ENCODE data around the gene TSC22D2. TPM values are rescaled to one million over a fixed set of nuclear protein-coding genes. Genes with fewer than 3 reads are reported as not detected.

The TSC22D2 gene
- 29.2 TPM for total RNA-seq
- long read RNA-seq, full-length matches to known transcripts: 122 of 147 reads
- long read RNA-seq, partial matches to known transcripts: 0 of 147 reads
- long read RNA-seq, other reads (novel, unspliced or antisense): 25 of 147 reads

DNA sequence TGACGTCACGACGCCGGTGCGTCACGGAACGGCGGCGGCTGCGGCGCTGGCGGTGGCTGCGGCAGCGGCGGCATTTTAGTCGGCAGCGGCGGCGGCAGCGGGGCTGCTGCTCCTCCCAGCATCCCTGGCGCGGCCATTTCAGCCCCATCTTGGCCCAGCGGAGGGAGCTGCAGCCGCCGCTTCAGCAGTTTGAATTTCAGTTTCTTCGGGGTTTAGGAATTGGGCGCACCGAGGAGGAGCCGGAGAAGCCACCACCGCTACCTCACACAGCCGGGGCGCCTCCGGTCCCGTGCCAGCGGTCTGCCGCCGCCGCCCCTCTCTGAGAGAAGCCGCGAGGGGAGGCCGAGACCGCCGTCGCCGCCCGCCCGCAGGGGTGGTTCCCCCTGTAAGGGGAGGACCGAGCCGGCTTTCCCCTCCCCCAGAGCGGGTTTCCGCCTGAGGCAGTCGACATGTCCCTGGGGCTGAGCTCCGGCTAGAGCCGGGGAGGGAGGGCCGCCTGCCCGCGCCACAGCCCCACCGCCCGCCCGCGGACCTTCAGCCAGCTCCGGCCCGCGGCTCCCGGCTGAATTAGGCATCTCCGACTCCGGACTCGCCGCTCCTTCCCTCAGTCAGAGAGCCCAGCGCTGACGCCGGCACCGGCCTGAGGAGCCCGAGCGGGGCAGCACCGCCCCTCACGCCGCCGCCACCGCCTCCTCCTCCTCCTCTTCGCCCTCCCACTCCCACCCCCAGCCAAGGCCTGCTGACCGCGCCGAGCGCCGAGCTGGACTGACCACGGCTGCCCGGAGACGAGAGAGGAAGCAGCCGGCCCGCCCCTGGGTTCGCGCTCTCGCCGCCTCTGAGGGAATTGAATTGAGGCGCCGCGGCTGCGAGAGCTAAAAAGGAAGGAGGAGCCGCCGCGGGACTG lies at the start of gene TSC22D2:
TSC22D2 (plus strand) TSS at position 78 of the 904 bp plus-strand sequence. CDS start 1,053 bp downstream, outside the sequence.
- DNase-seq (peak; percentile 99), ATAC-seq (peak; percentile 85)
- no peaks in the 10 kb centered on the region for H3K27me3 ChIP-seq
- H3K36me3 ChIP-seq: no peaks in the 10 kb centered on the region
- H3K9me3 ChIP-seq: no peaks in the 10 kb centered on the region
- H3K4me3 ChIP-seq: peak within 1 kb of the TSS; percentile 88
- intact Hi-C loops (cut with DNase I): no loop called here
- peak within 1 kb of the TSS; percentile 99 for H3K27ac ChIP-seq
- TF ChIP-seq, protein P1, sequence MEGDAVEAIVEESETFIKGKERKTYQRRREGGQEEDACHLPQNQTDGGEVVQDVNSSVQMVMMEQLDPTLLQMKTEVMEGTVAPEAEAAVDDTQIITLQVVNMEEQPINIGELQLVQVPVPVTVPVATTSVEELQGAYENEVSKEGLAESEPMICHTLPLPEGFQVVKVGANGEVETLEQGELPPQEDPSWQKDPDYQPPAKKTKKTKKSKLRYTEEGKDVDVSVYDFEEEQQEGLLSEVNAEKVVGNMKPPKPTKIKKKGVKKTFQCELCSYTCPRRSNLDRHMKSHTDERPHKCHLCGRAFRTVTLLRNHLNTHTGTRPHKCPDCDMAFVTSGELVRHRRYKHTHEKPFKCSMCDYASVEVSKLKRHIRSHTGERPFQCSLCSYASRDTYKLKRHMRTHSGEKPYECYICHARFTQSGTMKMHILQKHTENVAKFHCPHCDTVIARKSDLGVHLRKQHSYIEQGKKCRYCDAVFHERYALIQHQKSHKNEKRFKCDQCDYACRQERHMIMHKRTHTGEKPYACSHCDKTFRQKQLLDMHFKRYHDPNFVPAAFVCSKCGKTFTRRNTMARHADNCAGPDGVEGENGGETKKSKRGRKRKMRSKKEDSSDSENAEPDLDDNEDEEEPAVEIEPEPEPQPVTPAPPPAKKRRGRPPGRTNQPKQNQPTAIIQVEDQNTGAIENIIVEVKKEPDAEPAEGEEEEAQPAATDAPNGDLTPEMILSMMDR (IDR thresholded peaks at IDR 0.05): peak; percentile 14
- peaks cover 4% of the 10 kb centered on the region for H3K4me1 ChIP-seq

DNA sequence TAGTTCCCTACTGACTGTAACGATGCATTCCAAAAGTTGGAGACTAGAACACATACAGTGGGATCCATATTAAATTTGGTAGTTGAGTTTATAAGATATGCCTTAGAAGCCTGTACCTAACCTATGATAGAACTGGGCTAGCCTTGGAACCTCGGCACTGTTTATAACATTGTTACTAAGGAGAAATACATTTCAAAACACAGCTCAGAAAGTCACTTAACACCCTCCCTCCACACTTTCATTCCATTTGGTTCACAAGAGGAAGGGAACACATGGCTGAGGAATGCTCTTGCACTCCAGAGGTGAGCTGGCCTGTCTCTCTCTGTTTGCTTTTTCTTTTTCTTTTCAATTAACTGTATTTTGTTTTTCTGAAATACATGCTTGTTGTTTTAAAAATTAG lies 48.7 kb upstream of the TSC22D2 start:
- Histone ChIP-seq H3K4me3 (no peak overlapping the region), H3K9me3 (no peaks in the 10 kb centered on the region), H3K27me3 (no peaks in the 10 kb centered on the region), H3K4me1 (no peaks in the 10 kb centered on the region), H3K36me3 (no peaks in the 10 kb centered on the region), H3K27ac (no peak overlapping the region)
- ATAC-seq: peak; percentile 78
- intact Hi-C loops (cut with DNase I): no loop called here
- TF ChIP-seq, protein P1 (IDR thresholded peaks at IDR 0.05): no peak
- DNase-seq: no peak

DNA sequence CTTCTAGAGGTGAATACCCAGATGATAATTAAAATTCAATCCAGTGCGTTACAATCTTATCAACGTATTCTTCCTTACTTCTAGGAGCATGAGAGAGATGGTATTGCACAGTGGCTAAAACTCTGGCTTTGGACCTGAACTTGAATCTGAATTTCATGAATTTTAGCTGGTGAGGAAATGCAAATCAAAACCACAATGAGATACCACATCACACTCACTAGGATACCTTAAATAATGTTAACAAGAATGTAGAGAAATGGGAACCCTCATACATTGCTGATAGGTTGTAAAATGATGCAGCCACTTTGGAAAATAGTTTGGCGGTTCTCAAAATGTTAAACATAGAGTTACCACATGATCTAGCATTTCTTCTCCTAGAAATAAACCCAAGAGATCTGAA lies 47.1 kb upstream of the TSC22D2 start:
- H3K27me3 ChIP-seq: no peaks in the 10 kb centered on the region
- TF ChIP-seq, protein P1 (IDR thresholded peaks at IDR 0.05): no peak
- H3K36me3 ChIP-seq: no peaks in the 10 kb centered on the region
- H3K27ac ChIP-seq: no peak overlapping the region
- H3K4me3 ChIP-seq: no peak overlapping the region
- intact Hi-C loops (cut with DNase I): no loop called here
- H3K9me3 ChIP-seq: no peaks in the 10 kb centered on the region
- no peaks in the 10 kb centered on the region for H3K4me1 ChIP-seq
- no peak for ATAC-seq
- no peak for DNase-seq

DNA sequence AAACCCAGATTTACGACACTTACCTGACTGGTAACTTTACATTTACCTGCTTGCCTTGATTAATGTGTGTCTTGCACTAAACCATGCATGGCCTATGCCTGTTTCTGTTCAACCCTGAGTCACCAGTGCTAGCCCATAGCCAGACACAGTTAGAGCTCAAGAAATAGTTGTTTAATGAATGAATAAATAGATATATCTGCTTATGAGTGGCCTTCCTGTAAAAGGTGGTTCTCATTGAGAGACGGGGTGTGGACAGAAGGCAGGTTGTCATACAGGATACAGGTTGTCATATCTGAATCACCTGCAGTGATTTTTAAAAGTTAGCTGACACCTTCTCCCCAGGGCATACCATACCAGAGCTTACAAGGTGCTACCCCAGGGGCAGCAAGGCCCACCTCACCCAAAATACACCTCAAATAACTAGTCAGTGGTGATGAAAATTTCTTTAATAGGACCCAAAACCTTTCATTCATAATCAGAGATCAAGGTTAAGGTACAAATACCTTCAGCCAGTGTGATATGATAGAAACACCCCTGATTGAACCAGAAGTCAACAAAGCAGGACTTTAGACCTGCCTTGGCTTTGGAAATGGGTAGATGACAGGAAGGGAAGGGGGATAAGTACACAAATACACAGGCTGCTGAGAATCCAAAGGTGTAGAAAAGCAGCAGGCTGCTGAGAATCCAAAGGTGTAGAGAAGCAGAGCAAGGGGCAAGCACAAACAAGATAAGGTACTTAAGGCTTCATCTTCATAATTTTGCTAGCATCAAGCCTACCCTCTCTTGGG lies 45.4 kb upstream of the TSC22D2 start:
- intact Hi-C loops (cut with DNase I): no loop called here
- H3K4me3 ChIP-seq: no peak overlapping the region

DNA sequence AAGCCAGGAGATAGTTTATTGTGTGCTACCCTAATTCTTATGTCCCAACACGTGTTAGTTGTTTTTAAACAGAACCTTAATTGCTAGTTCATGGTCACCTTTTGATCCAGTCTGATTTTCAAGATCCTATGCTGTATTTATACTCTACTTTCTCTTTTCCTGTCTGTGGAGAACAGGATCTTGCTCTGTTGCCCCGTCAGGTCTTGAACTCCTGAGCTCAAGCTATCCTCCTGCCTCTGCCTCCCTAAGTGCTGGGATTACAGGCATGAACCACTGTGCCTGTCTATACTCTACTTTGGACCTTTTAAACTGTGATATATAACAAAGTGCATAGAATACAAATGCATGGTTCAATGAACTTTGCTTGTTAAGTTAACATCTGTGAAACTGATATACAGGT lies 44.7 kb upstream of the TSC22D2 start:
- H3K36me3 ChIP-seq: no peaks in the 10 kb centered on the region
- TF ChIP-seq, protein P1 (IDR thresholded peaks at IDR 0.05): no peak
- ATAC-seq: no peak
- H3K27ac ChIP-seq: no peak overlapping the region
- DNase-seq: no peak
- H3K4me3 ChIP-seq: no peak overlapping the region
- intact Hi-C loops (cut with DNase I): no loop called here
- H3K4me1 ChIP-seq: no peaks in the 10 kb centered on the region
- no peaks in the 10 kb centered on the region for H3K27me3 ChIP-seq
- H3K9me3 ChIP-seq: no peaks in the 10 kb centered on the region

More for the DNA sequence above, 45.4 kb upstream of the TSC22D2 start:
- H3K27me3 ChIP-seq: no peaks in the 10 kb centered on the region
- DNase-seq (no peak), ATAC-seq (no peak)
- H3K36me3 ChIP-seq: no peaks in the 10 kb centered on the region
- H3K9me3 ChIP-seq: no peaks in the 10 kb centered on the region
- H3K4me1 ChIP-seq: no peaks in the 10 kb centered on the region
- TF ChIP-seq, protein P1 (IDR thresholded peaks at IDR 0.05): no peak
- H3K27ac ChIP-seq: no peak overlapping the region
